Tibial artery (tissue), 4 donors: ENCODE data around the gene TREML1.

Source experiments
- DNase-seq, 2 donors: peaks; one replicate each; pipeline ENCODE4 v3.0.0-alpha.2; 2019
- H3K27ac ChIP-seq, 2 donors: fragments of 200-600 bp; sonication (generic) in 1 of 2; 1 replicate in 1 of 2; 2 replicates in 1 of 2; pipeline ENCODE4 v1.5.1; 2018 to 2019; ENCODE audit warnings: mild to moderate bottlenecking in 1 of 2
- H3K27me3 ChIP-seq, 2 donors: fragments of 200-600 bp; sonication (generic) in 1 of 2; one replicate each; pipeline versions ENCODE4 v1.5.1 to v1.6.0; 2016 to 2019
- H3K36me3 ChIP-seq, 3 donors: fragments of 200-600 bp; sonication (generic) in 2 of 3; one replicate each; pipeline ENCODE4 v1.5.1; 2016 to 2019; ENCODE audit warnings: mild to moderate bottlenecking in 2 of 3
- H3K4me1 ChIP-seq, 4 donors: fragments of 200-600 bp; sonication (generic) in 2 of 4; 1 replicate in 3 of 4; 2 replicates in 1 of 4; pipeline ENCODE4 v1.5.1; 2016 to 2019
- H3K4me3 ChIP-seq, 2 donors: fragments of 200-600 bp; sonication (generic) in 1 of 2; 1 replicate in 1 of 2; 2 replicates in 1 of 2; pipeline ENCODE4 v1.5.1; 2018 to 2019; ENCODE audit warnings: mild to moderate bottlenecking in 2 of 2
- H3K9me3 ChIP-seq, 3 donors: fragments of 200-600 bp; sonication (generic) in 1 of 3; one replicate each; pipeline ENCODE4 v1.5.1; 2016 to 2019
- intact Hi-C: fragments of 100-400 bp; cut with DNase I; formaldehyde crosslinking; loops from one replicate; pipeline ENCODE4 v1.15.0; 2023; ENCODE audit warnings: low total_unique reads
- TF ChIP-seq, protein P1 (sequence below), 2 experiments: fragments of 200-600 bp in 1 of 2; fragments of 450-650 bp in 1 of 2; IDR thresholded peaks; one replicate each; pipeline ENCODE4 v1.5.1; 2017 to 2019; ENCODE audit warnings: antibody characterized with exemption in 2 of 2, mild to moderate bottlenecking in 1 of 2, moderate library complexity in 1 of 2

The TREML1 gene, protein sequence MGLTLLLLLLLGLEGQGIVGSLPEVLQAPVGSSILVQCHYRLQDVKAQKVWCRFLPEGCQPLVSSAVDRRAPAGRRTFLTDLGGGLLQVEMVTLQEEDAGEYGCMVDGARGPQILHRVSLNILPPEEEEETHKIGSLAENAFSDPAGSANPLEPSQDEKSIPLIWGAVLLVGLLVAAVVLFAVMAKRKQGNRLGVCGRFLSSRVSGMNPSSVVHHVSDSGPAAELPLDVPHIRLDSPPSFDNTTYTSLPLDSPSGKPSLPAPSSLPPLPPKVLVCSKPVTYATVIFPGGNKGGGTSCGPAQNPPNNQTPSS

DNA sequence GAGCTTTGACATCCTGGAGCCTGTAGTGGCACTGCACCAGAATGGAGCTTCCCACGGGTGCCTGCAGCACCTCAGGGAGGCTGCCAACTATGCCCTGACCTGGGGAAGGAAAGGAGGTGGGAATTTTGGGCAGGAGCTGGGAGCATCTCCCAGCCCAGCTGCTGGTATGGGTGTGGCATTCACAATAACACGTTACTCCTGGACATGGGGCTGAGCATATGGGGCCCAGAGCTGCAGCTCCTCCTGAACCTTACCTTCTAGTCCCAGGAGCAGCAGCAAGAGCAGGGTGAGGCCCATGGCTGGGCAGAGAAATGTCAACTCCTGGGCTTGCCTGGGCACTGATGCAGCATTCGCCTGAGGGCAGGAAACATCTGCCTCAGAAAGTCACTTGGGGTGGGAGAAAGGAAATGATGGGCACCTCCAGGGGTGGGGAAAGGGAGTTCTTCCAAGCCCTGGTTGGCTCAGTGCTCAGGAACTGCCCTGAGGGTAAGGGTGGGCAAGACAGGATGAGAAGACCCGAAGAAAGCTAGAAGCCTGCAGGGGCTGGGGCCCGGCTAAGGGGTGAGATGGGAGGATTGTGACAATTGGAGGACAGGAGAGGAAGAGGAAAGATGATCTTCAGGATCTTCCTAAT lies at the start of gene TREML1:
TSS of gene TREML1 (minus strand) at position 356 of the 634 bp plus-strand sequence. CDS start at position 297, 59 bp downstream.
- H3K9me3 ChIP-seq = no peaks in the 10 kb centered on the region
- H3K36me3 ChIP-seq = peaks cover 0 to 7% (median 0%) of the 10 kb centered on the region in 3 donors
- TF ChIP-seq, protein P1, sequence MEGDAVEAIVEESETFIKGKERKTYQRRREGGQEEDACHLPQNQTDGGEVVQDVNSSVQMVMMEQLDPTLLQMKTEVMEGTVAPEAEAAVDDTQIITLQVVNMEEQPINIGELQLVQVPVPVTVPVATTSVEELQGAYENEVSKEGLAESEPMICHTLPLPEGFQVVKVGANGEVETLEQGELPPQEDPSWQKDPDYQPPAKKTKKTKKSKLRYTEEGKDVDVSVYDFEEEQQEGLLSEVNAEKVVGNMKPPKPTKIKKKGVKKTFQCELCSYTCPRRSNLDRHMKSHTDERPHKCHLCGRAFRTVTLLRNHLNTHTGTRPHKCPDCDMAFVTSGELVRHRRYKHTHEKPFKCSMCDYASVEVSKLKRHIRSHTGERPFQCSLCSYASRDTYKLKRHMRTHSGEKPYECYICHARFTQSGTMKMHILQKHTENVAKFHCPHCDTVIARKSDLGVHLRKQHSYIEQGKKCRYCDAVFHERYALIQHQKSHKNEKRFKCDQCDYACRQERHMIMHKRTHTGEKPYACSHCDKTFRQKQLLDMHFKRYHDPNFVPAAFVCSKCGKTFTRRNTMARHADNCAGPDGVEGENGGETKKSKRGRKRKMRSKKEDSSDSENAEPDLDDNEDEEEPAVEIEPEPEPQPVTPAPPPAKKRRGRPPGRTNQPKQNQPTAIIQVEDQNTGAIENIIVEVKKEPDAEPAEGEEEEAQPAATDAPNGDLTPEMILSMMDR (IDR thresholded peaks at IDR 0.05) = no peak
- H3K4me3 ChIP-seq = no peak within 1 kb of the TSS
- intact Hi-C loops = no loop called here
- DNase-seq = no peak
- H3K27ac ChIP-seq = no peak within 1 kb of the TSS
- peaks cover 0 to 6% of the 10 kb centered on the region in 2 donors for H3K27me3 ChIP-seq
- H3K4me1 ChIP-seq = no peaks in the 10 kb centered on the region

DNA sequence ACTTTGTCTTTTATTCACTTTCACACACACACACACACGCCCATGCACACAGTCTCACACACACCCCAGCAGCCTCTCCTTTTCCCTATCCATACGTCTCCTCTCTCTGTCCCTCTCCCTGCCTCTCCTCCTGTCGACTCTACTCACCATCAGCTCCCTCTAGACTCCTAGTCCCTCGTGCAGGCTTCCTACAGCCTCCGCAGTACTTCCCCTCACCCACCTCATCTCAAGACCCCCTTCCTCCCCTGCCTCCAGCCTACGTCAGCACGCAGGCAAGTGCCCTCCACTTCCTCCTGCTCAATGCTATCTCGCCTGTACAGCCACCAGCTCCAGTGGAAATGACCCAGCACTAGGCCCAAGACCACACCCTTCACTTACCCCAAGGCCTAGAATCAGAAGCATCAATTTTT lies 47.6 kb upstream of the TREML1 start:
- H3K36me3 ChIP-seq = no peaks in the 10 kb centered on the region
- H3K9me3 ChIP-seq = no peaks in the 10 kb centered on the region
- DNase-seq = no peak
- no peaks in the 10 kb centered on the region for H3K4me1 ChIP-seq
- no peak overlapping the region for H3K27ac ChIP-seq
- intact Hi-C loops = no loop called here
- H3K27me3 ChIP-seq = no peaks in the 10 kb centered on the region
- no peak overlapping the region for H3K4me3 ChIP-seq
- TF ChIP-seq, protein P1 (IDR thresholded peaks at IDR 0.05) = no peak

DNA sequence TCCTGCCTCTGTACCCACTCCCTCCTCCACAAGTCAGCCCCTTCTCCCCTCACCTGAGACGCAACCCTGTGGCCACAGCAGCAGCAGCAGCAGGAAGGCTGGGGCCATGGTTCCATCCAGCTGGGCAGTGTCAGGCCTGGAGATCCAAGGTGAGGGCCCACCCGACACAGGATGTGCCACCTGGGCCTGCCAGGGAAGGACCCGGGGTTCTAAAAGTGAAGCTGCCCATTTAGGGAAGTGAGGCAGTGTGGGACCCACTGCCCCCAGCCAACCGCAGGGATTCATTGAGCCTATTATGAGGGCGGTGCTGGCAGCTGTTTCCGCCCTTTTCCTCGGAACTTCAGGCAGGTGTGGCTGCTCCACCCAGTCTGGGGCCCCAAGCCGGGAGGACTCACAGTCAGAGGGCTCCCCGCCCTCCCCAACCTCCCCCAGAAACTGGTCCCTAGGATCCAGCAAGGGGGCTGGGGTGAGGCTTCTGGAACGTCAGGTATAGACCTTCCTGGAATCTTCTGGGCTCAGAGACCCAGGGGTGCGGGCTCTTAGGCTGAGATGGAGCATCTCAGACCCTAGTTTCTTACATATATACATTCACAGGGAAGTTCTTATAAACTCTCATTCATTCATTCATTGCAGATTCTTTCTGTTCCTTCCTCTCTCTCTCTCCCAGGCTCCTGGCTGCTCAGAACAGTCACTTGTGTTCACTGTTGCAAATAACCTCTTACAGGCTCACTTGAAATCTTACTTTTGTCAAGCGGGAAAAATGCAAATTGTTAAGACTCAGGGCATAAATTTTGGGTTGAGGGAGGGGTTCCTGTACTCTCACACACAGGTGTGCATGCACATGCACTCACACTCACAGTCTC lies 47.0 kb upstream of the TREML1 start, which contains the start of gene TREML2:
TSS of gene TREML2 (minus strand) at position 249 of the 863 bp plus-strand sequence. CDS start at position 108, 141 bp downstream.
- Histone ChIP-seq H3K4me3 (no peak within 1 kb of the TSS), H3K9me3 (no peaks in the 10 kb centered on the region), H3K36me3 (no peaks in the 10 kb centered on the region), H3K27ac (no peak within 1 kb of the TSS), H3K4me1 (no peaks in the 10 kb centered on the region), H3K27me3 (no peaks in the 10 kb centered on the region)
- DNase-seq = no peak
- intact Hi-C loops = no loop called here
- TF ChIP-seq, protein P1 (IDR thresholded peaks at IDR 0.05) = no peak

DNA sequence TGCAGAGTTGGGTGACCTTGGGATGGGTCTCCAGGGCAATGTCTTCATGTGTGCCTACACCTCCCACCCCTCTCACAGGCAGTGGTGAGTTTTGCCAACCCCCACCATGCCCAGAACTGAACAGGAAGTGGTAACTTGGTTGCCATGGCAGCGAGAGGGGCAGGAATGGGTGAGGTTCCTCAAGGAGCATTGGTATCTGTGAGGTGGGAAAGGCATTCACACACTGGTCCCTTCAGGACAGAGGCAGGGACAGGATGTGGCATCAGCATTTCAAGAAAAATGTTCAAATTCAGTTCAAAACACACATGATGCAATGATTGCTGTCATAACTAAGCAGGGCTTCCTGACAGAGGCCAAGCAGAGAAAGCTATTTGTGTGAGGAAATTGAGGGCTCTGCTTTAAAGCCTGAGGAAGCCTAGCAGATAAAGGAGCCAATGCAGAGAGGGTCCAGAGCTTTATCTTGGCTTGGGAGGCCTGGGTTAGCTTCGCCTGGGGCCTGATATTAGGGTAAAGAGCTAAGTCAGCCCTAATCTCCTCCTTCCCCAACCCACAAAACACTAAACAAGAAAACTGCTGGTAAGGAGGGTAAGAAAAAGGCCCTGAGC lies 46.3 kb upstream of the TREML1 start:
- Histone ChIP-seq H3K4me3 (no peak overlapping the region), H3K27ac (no peak overlapping the region), H3K9me3 (no peaks in the 10 kb centered on the region), H3K36me3 (no peaks in the 10 kb centered on the region), H3K27me3 (no peaks in the 10 kb centered on the region), H3K4me1 (no peaks in the 10 kb centered on the region)
- TF ChIP-seq, protein P1 (IDR thresholded peaks at IDR 0.05) = no peak
- intact Hi-C loops = no loop called here
- DNase-seq = peak in 1 of 2 donors; percentile 38

DNA sequence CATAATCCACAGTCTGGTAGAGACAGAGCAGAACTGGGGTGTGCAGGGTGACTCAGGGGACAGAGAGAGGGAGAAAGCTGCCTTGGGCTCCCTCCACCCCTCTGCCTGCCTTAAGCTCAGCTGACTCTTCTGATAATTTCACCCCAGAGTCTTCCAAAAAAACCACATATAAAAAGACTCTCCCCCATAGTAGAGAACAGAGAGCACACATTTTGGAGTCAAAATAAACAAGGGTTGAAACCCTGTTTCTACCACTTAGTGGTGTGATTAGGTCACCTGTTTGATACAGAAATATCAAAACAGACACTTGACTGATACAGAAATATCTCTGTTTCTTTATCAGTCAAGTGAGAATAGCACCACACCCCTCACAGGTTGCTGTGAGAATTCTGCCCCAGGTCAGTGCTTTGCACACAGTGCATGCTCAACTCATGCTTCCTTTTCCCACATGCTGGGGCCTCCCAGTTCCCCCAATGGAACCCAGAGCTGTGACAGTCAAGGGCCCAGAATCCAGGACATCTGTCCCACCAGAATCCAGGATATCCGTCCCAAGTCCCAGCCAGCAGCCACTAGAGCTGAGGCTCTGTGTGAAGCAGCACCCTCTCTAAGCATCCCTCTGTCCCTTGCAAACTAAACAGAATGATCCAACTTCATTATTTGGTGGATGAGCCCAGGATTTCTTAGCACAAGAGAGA lies 45.6 kb upstream of the TREML1 start:
- TF ChIP-seq, protein P1 (IDR thresholded peaks at IDR 0.05) = no peak
- intact Hi-C loops = no loop called here

More for the DNA sequence above, 45.6 kb upstream of the TREML1 start:
- Histone ChIP-seq H3K36me3 (no peaks in the 10 kb centered on the region), H3K27ac (no peak overlapping the region), H3K27me3 (no peaks in the 10 kb centered on the region), H3K4me3 (no peak overlapping the region), H3K4me1 (no peaks in the 10 kb centered on the region), H3K9me3 (no peaks in the 10 kb centered on the region)
- no peak for DNase-seq
